Measurements from ENCODE around the gene ZNF783. TPM values are rescaled to one million over a fixed set of nuclear protein-coding genes. Genes with fewer than 3 reads are reported as not detected.
"Not testable (repeated sequence)": the region's sequence is repeated elsewhere in the genome, so short reads cannot be mapped to it uniquely, and the experiment has no call there.

Gene ZNF783
- total RNA-seq, 3 donors from 2014 or later = 24.0 to 28.5 (median 24.5) TPM

DNA sequence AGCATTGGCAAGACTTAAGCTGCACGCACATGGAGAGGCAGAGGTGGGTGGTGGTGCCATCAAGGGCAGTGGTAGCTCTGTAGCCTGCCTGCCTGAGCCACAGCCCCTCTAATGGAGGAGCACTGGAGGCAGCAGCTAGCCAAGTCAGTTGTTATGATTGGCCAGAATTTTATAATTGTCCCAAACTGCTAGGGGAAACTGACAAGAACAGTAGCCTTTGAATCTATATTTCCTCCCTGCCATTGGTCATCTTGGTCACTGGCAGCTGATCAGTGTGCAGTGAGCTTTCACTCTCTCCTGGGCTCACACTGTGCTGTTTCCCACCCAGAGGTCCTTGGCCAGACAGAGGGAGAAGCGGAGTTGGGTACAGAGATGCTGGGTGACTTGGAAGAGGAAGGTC is 9.6 kb upstream of the ZNF783 start:
- Mint-ChIP-seq H3K4me3 (no peak overlapping the region), H3K36me3 (ENCODE audit: insufficient read depth) (peaks cover 36% of the 10 kb centered on the region)

GRCh38 chr7:149253665-149254064 is 8.3 kb upstream of the ZNF783 start:
- Mint-ChIP-seq H3K4me3 (no peak overlapping the region), H3K9me3 (no peaks in the 10 kb centered on the region), H3K4me1 (ENCODE audit: low read depth) (peaks cover 13% of the 10 kb centered on the region), H3K36me3 (ENCODE audit: insufficient read depth) (peaks cover 29% of the 10 kb centered on the region), H3K27me3 (ENCODE audit: low read depth) (no peaks in the 10 kb centered on the region)
- ATAC-seq = no peak
- DNase-seq = no peak

More for the DNA sequence above, 9.6 kb upstream of the ZNF783 start:
- Mint-ChIP-seq H3K27me3 (ENCODE audit: low read depth) (no peaks in the 10 kb centered on the region), H3K4me1 (ENCODE audit: low read depth) (peaks cover 22% of the 10 kb centered on the region), H3K9me3 (no peaks in the 10 kb centered on the region)
- DNase-seq = no peak
- no peak for ATAC-seq

DNA sequence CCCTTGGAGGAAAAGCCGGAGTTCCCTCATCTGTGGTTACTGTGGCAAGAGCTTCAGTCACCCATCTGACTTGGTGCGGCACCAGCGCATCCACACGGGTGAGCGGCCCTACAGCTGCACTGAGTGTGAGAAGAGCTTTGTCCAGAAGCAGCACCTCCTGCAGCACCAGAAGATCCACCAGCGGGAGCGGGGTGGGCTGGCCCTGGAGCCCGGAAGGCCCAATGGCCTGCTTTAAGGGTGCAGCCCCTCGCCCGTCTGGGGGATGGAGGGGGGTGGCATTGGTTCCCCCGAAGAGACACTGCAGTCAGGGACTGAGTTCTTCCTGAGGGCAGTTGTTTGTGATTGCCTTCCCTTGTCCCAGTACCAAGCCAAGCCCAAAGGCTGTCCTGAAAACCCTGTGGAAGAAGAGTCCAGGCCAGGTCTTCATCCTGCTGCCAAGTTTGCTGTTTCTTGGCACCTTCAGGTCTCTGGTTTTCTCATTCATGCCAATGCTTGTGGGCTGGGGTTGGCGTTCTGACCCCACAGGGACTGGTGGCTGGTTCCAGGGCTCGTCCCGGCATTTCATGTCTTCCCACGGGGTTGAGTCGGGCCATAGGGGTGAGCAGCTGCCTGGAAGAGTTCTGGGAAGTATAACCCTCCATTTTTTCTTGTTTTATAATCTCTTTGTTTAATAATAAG is 7.7 kb upstream of the ZNF783 start:
- no peak for DNase-seq
- no peak for ATAC-seq
- Mint-ChIP-seq H3K36me3 (ENCODE audit: insufficient read depth) (peaks cover 27% of the 10 kb centered on the region), H3K9me3 (no peaks in the 10 kb centered on the region), H3K4me3 (no peak overlapping the region), H3K4me1 (ENCODE audit: low read depth) (peaks cover 8% of the 10 kb centered on the region), H3K27me3 (ENCODE audit: low read depth) (no peaks in the 10 kb centered on the region)

- Mint-ChIP-seq H3K4me3 (no peak overlapping the region), H3K36me3 (ENCODE audit: insufficient read depth) (peaks cover 25% of the 10 kb centered on the region), H3K27me3 (ENCODE audit: low read depth) (no peaks in the 10 kb centered on the region), H3K9me3 (no peaks in the 10 kb centered on the region), H3K4me1 (ENCODE audit: low read depth) (peaks cover 7% of the 10 kb centered on the region)
- DNase-seq = no peak
- no peak for ATAC-seq
These were observed 6.8 kb upstream of the ZNF783 start for GRCh38 chr7:149255174-149255573.

- H3K9me3 Mint-ChIP-seq = no peaks in the 10 kb centered on the region
- no peak for ATAC-seq
- H3K27me3 Mint-ChIP-seq (ENCODE audit: low read depth) = no peaks in the 10 kb centered on the region
- DNase-seq = no peak
- H3K4me3 Mint-ChIP-seq = no peak overlapping the region
- peaks cover 21% of the 10 kb centered on the region for H3K36me3 Mint-ChIP-seq (ENCODE audit: insufficient read depth)
- peaks cover 15% of the 10 kb centered on the region for H3K4me1 Mint-ChIP-seq (ENCODE audit: low read depth)
These were observed 5.4 kb upstream of the ZNF783 start for GRCh38 chr7:149256568-149256967.

- Mint-ChIP-seq H3K4me1 (ENCODE audit: low read depth) (peaks cover 17% of the 10 kb centered on the region), H3K27me3 (ENCODE audit: low read depth) (no peaks in the 10 kb centered on the region), H3K4me3 (no peak overlapping the region), H3K36me3 (ENCODE audit: insufficient read depth) (peaks cover 18% of the 10 kb centered on the region), H3K9me3 (no peaks in the 10 kb centered on the region)
- DNase-seq = no peak
- ATAC-seq = no peak
These were observed 4.8 kb upstream of the ZNF783 start for GRCh38 chr7:149257146-149257545.

DNA sequence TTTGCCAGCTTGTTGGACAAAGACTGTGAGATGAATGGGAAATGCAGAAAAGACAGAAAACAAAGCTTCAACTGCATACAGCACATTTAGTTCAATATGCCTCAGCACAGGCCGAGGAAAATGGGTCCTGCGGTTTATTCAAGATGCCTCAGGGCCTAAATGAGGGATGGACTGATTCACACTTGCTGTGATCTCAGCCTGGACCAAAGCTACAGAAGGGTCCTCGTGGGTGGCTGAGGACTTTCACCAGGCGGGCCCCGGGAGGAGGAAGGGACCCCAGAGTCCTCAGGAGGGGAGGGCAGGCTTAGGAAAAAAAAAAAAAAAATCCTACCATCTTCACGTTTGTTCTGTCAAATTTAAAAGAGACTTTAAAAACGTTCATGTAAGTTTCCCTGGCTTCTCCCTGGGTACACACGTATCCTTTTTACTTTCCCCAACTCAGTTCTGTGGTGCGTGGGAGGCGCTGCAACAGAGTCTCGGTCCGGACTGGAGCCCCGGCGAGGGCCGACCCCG is 624 bp upstream of the ZNF783 start:
- DNase-seq (no peak), ATAC-seq (peak; percentile 6 to 16)
- Mint-ChIP-seq H3K36me3 (ENCODE audit: insufficient read depth) (peaks cover 9% of the 10 kb centered on the region), H3K4me3 (peak overlapping the region; percentile 83), H3K27me3 (ENCODE audit: low read depth) (no peaks in the 10 kb centered on the region), H3K4me1 (ENCODE audit: low read depth) (peaks cover 40% of the 10 kb centered on the region), H3K9me3 (no peaks in the 10 kb centered on the region)

GRCh38 chr7:149266451-149266850 is 4.5 kb downstream of the ZNF783 start:
- Mint-ChIP-seq H3K4me1 (ENCODE audit: low read depth) (peaks cover 26% of the 10 kb centered on the region), H3K4me3 (no peak overlapping the region), H3K36me3 (ENCODE audit: insufficient read depth) (peaks cover 37% of the 10 kb centered on the region), H3K27me3 (ENCODE audit: low read depth) (no peaks in the 10 kb centered on the region), H3K9me3 (no peaks in the 10 kb centered on the region)
- no peak for ATAC-seq
- DNase-seq = no peak

- H3K4me3 Mint-ChIP-seq = no peak overlapping the region
- peaks cover 42% of the 10 kb centered on the region for H3K36me3 Mint-ChIP-seq (ENCODE audit: insufficient read depth)
- H3K27me3 Mint-ChIP-seq (ENCODE audit: low read depth) = no peaks in the 10 kb centered on the region
- ATAC-seq = no peak
- no peaks in the 10 kb centered on the region for H3K9me3 Mint-ChIP-seq
- peak; percentile 2 for DNase-seq
- H3K4me1 Mint-ChIP-seq (ENCODE audit: low read depth) = peaks cover 21% of the 10 kb centered on the region
These were observed 5.7 kb downstream of the ZNF783 start for GRCh38 chr7:149267733-149268132.

DNA sequence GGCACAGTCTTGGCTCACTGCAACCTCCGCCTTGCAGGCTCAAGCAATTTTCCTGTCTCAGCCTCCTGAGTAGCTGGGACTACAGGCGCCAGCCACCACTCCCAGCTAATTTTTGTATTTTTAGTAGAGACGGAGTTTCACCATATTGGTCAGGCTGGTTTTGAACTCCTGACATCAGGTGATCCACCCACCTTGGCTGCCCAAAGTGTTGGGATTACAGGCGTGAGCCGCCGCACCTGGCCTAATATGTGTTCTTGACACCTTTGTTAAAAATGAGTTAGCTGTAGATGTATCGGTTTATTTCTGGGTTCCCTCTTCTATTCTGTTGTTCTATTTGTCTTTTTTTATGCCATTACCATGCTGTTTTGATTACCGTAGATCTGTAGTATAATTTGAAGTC is 12.4 kb downstream of the ZNF783 start:
- DNase-seq; H3K9me3 Mint-ChIP-seq; H3K4me1 Mint-ChIP-seq (ENCODE audit: low read depth); H3K4me3 Mint-ChIP-seq; ATAC-seq; H3K27me3 Mint-ChIP-seq (ENCODE audit: low read depth): not testable (repeated sequence)
- H3K36me3 Mint-ChIP-seq (ENCODE audit: insufficient read depth) = peaks cover 46% of the 10 kb centered on the region

- peaks cover 39% of the 10 kb centered on the region for H3K36me3 Mint-ChIP-seq (ENCODE audit: insufficient read depth)
These were observed 15.9 kb downstream of the ZNF783 start for GRCh38 chr7:149277871-149278270.

GRCh38 chr7:149278396-149278795 is 16.4 kb downstream of the ZNF783 start:
- peaks cover 35% of the 10 kb centered on the region for H3K36me3 Mint-ChIP-seq (ENCODE audit: insufficient read depth)

More at GRCh38 chr7:149277871-149278270, 15.9 kb downstream of the ZNF783 start:
- no peak for ATAC-seq
- no peaks in the 10 kb centered on the region for H3K27me3 Mint-ChIP-seq (ENCODE audit: low read depth)
- H3K4me3 Mint-ChIP-seq = no peak overlapping the region
- H3K4me1 Mint-ChIP-seq (ENCODE audit: low read depth) = peaks cover 6% of the 10 kb centered on the region
- peak; percentile 1 for DNase-seq
- H3K9me3 Mint-ChIP-seq = no peaks in the 10 kb centered on the region

DNA sequence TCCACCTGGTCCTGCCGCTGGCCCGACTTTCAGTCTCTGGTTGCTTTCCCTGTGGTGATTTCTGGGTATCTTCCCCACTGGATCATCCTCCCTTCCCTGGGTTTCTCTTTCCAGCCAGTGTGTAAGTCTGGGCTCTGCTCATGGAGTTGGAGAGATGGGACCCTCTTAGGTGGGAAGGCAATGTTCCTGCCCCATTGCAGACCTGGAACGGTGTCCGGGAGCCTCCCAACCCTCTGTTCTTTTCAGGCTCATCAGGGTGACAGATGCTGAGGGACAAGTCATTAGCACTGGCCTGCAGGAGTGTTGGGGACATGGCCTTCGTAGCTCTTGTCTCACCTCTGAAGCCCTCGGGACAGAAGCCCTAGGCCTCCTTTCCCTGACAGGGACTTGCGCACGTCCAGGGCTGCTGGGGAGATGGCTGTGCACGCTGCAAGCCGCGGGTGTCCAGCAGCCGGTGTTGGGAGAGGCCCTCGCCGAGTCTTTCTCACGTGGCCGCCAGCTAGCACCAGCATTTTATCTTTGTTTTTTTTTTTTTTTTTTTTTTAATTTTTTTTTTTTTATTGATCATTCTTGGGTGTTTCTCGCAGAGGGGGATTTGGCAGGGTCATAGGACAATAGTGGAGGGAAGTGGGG is 17.2 kb downstream of the ZNF783 start:
- peaks cover 9% of the 10 kb centered on the region for H3K4me1 Mint-ChIP-seq (ENCODE audit: low read depth)
- H3K4me3 Mint-ChIP-seq = no peak overlapping the region
- H3K9me3 Mint-ChIP-seq = no peaks in the 10 kb centered on the region
- no peak for DNase-seq
- ATAC-seq = no peak
- peaks cover 29% of the 10 kb centered on the region for H3K36me3 Mint-ChIP-seq (ENCODE audit: insufficient read depth)
- no peaks in the 10 kb centered on the region for H3K27me3 Mint-ChIP-seq (ENCODE audit: low read depth)

More at GRCh38 chr7:149278396-149278795, 16.4 kb downstream of the ZNF783 start:
- no peak overlapping the region for H3K4me3 Mint-ChIP-seq
- H3K9me3 Mint-ChIP-seq = no peaks in the 10 kb centered on the region
- DNase-seq = peak; percentile 3
- H3K27me3 Mint-ChIP-seq (ENCODE audit: low read depth) = no peaks in the 10 kb centered on the region
- H3K4me1 Mint-ChIP-seq (ENCODE audit: low read depth) = peaks cover 2% of the 10 kb centered on the region
- ATAC-seq = no peak

- DNase-seq (no peak), ATAC-seq (no peak)
- no peaks in the 10 kb centered on the region for H3K27me3 Mint-ChIP-seq (ENCODE audit: low read depth)
- H3K4me3 Mint-ChIP-seq = no peak overlapping the region
- peaks cover 23% of the 10 kb centered on the region for H3K36me3 Mint-ChIP-seq (ENCODE audit: insufficient read depth)
- no peaks in the 10 kb centered on the region for H3K9me3 Mint-ChIP-seq
- peaks cover 14% of the 10 kb centered on the region for H3K4me1 Mint-ChIP-seq (ENCODE audit: low read depth)
These were observed 18.2 kb downstream of the ZNF783 start for GRCh38 chr7:149280151-149280550.

All from activated T-cell treated with anti-CD3 and anti-CD28 coated beads, Interleukin-2, amount 50 U/mL, for 4 hours (primary cell).